Lower leg skin (tissue), 3 donors: ENCODE data around the gene THADA.

Experiments used
- CTCF ChIP-seq, 3 donors: fragments of 450-650 bp; IDR thresholded peaks; one replicate each; pipeline ENCODE4 v1.5.1; 2016; ENCODE audit warnings: antibody characterized with exemption in 3 of 3, mild to moderate bottlenecking in 3 of 3, moderate library complexity in 2 of 3
- POLR2A ChIP-seq, 2 donors: fragments of 450-650 bp; IDR thresholded peaks; one replicate each; pipeline ENCODE4 v1.6.1; 2016 to 2017; ENCODE audit warnings: antibody characterized with exemption in 2 of 2, mild to moderate bottlenecking in 1 of 2, moderate library complexity in 1 of 2

GRCh38 chr2:43423941-43424261 lies 171.9 kb downstream of the THADA start:
- TF ChIP-seq CTCF (IDR thresholded peaks at IDR 0.05), result no peak
- TF ChIP-seq POLR2A (IDR thresholded peaks at IDR 0.05), result no peak
